Astrocyte of the spinal cord (primary cell): ENCODE measurements around the gene TBC1D1.

Experiments used
- DNase-seq: peaks from one replicate; pipeline ENCODE4 v3.0.0; 2011; ENCODE audit warnings: low read depth, low spot score
- H3K4me3 ChIP-seq: 2 replicates; pipeline ENCODE4 v1.5.1; 2011; ENCODE audit warnings: low read depth, mild to moderate bottlenecking, low read length, moderate library complexity
- in situ Hi-C: cut with HindIII; loops from 2 replicates; pipeline ENCODE4 v1.10.0; 2017; ENCODE audit warnings: low sequenced_read_pairs
- TF ChIP-seq, protein P1 (sequence below): IDR thresholded peaks from 2 replicates; pipeline ENCODE4 v1.5.1; 2012; ENCODE audit warnings: low read depth, mild to moderate bottlenecking, low read length, inconsistent platforms

Gene TBC1D1

DNA sequence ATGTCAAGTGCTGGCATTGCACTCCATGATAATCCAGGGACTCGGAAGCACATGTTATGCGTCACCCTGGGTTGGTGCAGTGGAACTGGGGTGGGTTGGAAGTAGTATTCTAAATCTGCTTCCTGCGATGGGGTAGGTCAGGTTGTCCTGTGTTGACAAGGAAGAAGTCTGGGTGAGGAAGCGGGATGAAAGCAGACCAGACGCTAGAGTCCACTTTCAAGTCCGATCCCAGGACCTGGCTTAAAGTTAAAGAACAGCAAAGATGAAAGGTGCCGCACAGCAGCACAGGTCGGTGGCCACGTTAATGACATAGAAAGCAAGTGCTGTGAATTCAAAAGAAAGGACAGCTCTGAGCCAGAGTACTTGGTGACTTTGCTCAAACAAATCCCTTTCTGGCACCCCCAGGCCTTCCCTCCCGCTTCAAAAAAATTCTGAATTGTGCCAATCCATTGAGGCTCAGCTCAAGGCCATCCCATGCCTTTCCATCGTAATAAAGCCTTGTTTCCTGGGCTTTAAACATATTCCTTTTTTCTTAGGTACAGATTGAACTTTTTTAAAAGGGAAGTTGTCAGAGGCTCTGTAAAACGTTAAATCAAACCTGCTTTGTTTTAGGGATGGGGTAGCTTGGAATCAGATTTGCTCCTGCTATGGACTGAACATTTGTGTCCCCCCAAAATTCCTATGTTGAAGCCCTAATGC is 187.1 kb downstream of the TBC1D1 start:
- in situ Hi-C loops: no loop called here
- H3K4me3 ChIP-seq: no peak overlapping the region
- DNase-seq: no peak
- TF ChIP-seq, protein P1, sequence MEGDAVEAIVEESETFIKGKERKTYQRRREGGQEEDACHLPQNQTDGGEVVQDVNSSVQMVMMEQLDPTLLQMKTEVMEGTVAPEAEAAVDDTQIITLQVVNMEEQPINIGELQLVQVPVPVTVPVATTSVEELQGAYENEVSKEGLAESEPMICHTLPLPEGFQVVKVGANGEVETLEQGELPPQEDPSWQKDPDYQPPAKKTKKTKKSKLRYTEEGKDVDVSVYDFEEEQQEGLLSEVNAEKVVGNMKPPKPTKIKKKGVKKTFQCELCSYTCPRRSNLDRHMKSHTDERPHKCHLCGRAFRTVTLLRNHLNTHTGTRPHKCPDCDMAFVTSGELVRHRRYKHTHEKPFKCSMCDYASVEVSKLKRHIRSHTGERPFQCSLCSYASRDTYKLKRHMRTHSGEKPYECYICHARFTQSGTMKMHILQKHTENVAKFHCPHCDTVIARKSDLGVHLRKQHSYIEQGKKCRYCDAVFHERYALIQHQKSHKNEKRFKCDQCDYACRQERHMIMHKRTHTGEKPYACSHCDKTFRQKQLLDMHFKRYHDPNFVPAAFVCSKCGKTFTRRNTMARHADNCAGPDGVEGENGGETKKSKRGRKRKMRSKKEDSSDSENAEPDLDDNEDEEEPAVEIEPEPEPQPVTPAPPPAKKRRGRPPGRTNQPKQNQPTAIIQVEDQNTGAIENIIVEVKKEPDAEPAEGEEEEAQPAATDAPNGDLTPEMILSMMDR: no peak

DNA sequence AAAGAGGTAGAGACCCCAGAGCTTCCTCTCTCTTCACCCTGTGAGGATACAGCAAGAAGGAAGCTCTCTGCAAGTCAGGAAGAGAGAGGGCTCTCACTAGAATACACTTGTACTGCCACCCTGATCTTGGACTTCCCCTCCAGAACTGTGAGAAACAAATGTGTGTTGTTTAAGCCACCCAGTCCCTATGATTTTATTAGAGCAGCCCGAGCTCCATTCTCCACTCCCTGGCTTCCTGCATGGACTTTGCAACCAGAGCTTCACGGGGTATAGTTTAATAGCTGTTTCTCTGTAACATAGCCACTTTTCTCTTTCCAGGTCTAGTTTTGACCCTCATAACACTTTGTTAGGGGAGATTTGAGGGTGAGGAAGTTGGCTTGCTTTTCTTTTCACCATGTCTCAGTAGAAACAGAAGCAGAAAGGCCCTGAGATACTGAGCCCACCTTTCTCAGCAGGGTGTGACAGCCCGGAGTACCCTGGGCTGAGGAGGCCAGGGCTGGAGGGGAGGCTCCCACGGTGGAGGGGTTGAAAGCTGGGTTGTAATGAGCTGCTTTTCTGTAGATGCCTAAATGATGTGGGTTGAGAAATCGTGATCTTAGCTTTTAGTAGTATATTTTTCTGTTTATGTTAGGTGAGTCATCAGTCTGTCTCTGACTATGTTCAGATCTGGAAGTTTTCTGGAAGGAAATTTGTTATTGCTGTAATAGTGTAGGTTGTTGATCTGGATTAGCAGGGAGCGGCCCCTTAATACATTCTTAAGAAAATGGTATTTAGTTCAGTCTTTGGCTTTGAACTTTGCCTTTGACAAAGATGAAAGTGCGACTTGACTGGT is 187.9 kb downstream of the TBC1D1 start:
- peak; percentile 89 for DNase-seq
- no peak overlapping the region for H3K4me3 ChIP-seq
- TF ChIP-seq, protein P1: no peak
- in situ Hi-C loops: no loop called here

DNA sequence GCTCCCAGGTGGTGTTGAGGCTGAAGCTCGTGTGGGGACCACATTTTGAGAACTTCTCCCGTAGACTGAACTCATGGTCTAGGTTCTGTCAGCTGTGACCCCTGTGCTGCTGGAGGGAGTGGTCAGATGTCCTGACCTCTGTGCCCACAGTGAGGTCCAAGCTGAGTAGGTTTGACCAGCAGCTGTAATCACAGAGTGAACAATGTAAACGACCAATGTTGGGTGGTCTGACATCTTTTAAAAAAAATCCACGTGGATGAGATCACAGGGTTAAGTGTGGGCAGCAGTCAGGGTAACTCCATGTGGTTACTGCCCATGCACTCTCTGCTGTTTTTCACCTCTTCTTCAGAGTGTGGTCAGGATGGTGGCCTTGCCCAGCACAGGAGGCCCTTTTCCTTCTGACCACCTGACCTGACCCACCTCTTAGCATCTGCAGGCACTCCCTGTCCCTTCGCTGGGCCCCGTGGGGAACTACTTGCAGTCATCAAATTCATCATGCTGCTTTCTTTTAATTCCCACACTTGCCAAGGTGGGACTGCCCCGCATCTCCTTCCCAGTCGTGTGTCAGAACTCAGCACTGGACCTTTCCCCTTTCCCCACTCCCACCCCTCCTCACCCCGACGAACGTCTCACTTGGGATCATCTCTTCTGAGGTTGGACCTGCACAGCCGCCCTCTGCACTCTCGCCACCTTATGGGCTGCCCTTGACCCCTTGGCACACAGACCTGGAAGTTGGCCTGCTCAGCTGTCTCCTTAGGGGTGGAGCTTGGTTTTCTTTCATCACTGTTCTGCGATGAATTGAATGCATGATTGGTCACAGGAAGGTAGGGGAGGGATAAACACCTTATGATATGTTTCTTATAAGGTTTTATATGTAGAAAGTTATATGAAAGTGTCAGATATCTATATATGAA is 189.4 kb downstream of the TBC1D1 start:
- no peak for DNase-seq
- TF ChIP-seq, protein P1: no peak
- no peak overlapping the region for H3K4me3 ChIP-seq
- in situ Hi-C loops: no loop called here

DNA sequence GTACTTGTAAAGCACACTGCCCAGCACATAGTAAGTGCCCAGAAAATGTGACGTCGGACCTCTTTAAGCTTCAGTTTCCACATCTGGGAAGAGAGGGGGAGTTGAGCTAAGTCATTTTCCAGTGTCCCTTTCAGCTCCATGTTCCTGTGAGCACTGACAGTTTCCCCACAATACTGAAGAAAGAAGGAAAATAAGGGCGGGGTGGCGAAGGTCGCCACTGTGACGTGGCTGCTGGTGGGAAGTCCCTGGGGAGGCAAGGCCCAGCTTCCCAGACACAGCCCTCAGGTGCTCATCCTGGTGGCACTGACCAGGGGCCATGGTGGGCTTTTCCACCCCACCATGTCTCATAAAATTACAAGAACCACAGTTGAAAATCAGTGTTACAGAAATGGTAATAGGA is 191.1 kb downstream of the TBC1D1 start:
- TF ChIP-seq, protein P1: no peak
- H3K4me3 ChIP-seq: no peak overlapping the region
- DNase-seq: no peak
- in situ Hi-C loops: no loop called here

DNA sequence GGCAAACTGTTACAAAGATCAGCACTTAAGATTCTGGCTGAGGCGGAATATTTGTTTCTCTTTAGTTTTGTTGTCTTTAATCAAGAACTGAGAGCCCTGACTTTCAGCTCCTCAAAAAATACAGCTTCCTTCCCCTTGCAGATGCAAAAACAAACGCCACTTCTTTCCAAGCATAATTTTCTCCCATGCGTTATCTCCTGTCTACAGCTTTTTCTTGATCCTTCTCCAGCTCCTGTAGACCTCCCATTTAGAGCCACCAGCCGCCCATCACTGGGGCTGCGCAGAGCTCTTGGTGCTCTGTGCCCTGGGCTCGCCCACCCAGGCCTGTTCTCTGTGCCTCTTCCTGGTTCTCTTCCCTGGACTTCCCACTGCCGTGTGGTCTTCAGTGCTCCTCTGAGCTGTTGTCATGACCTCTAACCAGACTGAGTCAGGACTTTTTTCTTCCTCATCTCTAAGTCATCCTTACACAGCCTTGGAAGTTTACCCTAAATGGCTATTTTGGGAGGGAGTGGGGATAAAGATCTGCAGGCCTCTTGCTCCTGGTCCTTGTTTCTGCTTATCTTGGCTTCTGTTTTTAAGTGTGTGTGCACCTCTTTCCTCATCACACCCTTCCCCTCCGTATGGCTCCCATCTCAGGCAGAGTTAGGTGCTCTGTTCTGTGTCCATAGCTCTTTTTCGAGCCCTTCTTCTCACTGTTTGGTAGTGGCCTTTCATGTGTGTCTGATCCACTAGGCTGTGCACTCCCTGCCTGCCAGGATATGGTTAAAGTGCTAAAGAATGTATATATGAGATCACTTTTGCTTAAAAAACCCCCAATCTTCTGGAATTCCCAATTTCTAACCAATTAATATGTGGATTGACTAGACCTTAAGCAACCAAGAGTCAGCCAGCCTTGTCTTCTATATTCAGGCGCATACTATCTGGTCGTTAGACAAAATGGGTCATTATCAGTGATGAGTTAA is 191.8 kb downstream of the TBC1D1 start:
- TF ChIP-seq, protein P1: no peak
- no peak overlapping the region for H3K4me3 ChIP-seq
- peak; percentile 80 for DNase-seq
- in situ Hi-C loops: no loop called here
